RWPE2 (cell line): Measurements from ENCODE around the gene HNRNPUL2.
"Not testable (repeated sequence)": the region's sequence is repeated elsewhere in the genome, so short reads cannot be mapped to it uniquely, and the experiment has no call there.

Experiments used
- ATAC-seq: fragments of 200-7000 bp; cut with Tn5 transposase; 3 replicates; pipeline ENCODE4 v1.9.1; 2021; ENCODE audit warnings: low read depth
- DNase-seq: peaks from one replicate; pipeline ENCODE4 v3.0.0-alpha.2; 2020; ENCODE audit warnings: low spot score
- H3K27ac ChIP-seq: fragments of 450-650 bp; 2 replicates; pipeline ENCODE4 v1.5.1; 2017; ENCODE audit warnings: mild to moderate bottlenecking; ENCODE audit not compliant: poor library complexity, severe bottlenecking
- H3K27me3 ChIP-seq: fragments of 250-450 bp; sonication (Bioruptor Pico); 2 replicates; pipeline ENCODE4 v1.5.1; 2021; ENCODE audit warnings: mild to moderate bottlenecking, moderate library complexity; ENCODE audit not compliant: insufficient read depth, poor library complexity, severe bottlenecking
- H3K36me3 ChIP-seq: fragments of 250-450 bp; sonication (Bioruptor Pico); 2 replicates; pipeline ENCODE4 v1.5.1; 2020; ENCODE audit warnings: low read depth, mild to moderate bottlenecking, moderate library complexity
- H3K4me1 ChIP-seq: fragments of 250-450 bp; sonication (Bioruptor Pico); 2 replicates; pipeline ENCODE4 v1.5.1; 2021; ENCODE audit warnings: mild to moderate bottlenecking, moderate library complexity; ENCODE audit not compliant: insufficient read depth, poor library complexity, severe bottlenecking
- H3K4me3 ChIP-seq: fragments of 250-450 bp; sonication (Bioruptor Pico); 2 replicates; pipeline ENCODE4 v1.5.1; 2021; ENCODE audit warnings: mild to moderate bottlenecking, moderate library complexity; ENCODE audit not compliant: severe bottlenecking
- H3K9me3 ChIP-seq: fragments of 250-450 bp; sonication (Bioruptor Pico); 2 replicates; pipeline ENCODE4 v1.5.1; 2021; ENCODE audit warnings: mild to moderate bottlenecking, moderate library complexity; ENCODE audit not compliant: severe bottlenecking
- CTCF ChIP-seq: fragments of 450-650 bp; IDR thresholded peaks from one replicate; pipeline ENCODE4 v1.5.1; 2017; ENCODE audit warnings: mild to moderate bottlenecking, moderate library complexity; ENCODE audit not compliant: poor library complexity, severe bottlenecking

HNRNPUL2 gene

GRCh38 chr11:62707277-62707861 lies 19.9 kb downstream of the HNRNPUL2 start, which contains the start of the genes BSCL2 and GNG3:
BSCL2 (minus strand) TSS chr11:62707424; CDS start chr11:62707195, 229 bp downstream.
GNG3 (plus strand) TSS chr11:62707676; CDS start chr11:62708296, 620 bp downstream.
- H3K27me3 ChIP-seq: no peaks in the 10 kb centered on the region
- no peak for TF ChIP-seq CTCF
- H3K9me3 ChIP-seq: no peaks in the 10 kb centered on the region
- H3K27ac ChIP-seq: peak within 1 kb of the TSS; percentile 81
- DNase-seq: no peak
- H3K4me1 ChIP-seq: peaks cover 2% of the 10 kb centered on the region
- H3K4me3 ChIP-seq: peak within 1 kb of the TSS; percentile 63
- ATAC-seq: no peak
- H3K36me3 ChIP-seq: peaks cover 24% of the 10 kb centered on the region

GRCh38 chr11:62706850-62707247 lies 20.4 kb downstream of the HNRNPUL2 start:
- Histone ChIP-seq H3K4me3 (no peak overlapping the region), H3K36me3 (peaks cover 23% of the 10 kb centered on the region), H3K9me3 (no peaks in the 10 kb centered on the region), H3K4me1 (peaks cover 2% of the 10 kb centered on the region), H3K27ac (peak overlapping the region; percentile 44), H3K27me3 (no peaks in the 10 kb centered on the region)
- DNase-seq (no peak), ATAC-seq (no peak)
- TF ChIP-seq CTCF: no peak

- no peak for TF ChIP-seq CTCF
- Histone ChIP-seq H3K36me3 (peaks cover 20% of the 10 kb centered on the region), H3K4me3 (peak overlapping the region; percentile 63), H3K27ac (peak overlapping the region; percentile 44), H3K9me3 (no peaks in the 10 kb centered on the region), H3K27me3 (no peaks in the 10 kb centered on the region), H3K4me1 (peaks cover 2% of the 10 kb centered on the region)
- DNase-seq: peak; percentile 93
- ATAC-seq: peak; percentile 71
Measured at GRCh38 chr11:62705880-62706849, 21.1 kb downstream of the HNRNPUL2 start.

GRCh38 chr11:62705413-62705812 lies 21.8 kb downstream of the HNRNPUL2 start:
- Histone ChIP-seq H3K27ac (peak overlapping the region; percentile 44), H3K27me3 (no peaks in the 10 kb centered on the region), H3K9me3 (no peaks in the 10 kb centered on the region), H3K36me3 (peaks cover 16% of the 10 kb centered on the region), H3K4me1 (peaks cover 2% of the 10 kb centered on the region), H3K4me3 (peak overlapping the region; percentile 63)
- DNase-seq: no peak
- no peak for TF ChIP-seq CTCF
- ATAC-seq: no peak

- not testable (repeated sequence) for H3K4me1 ChIP-seq, DNase-seq, H3K27ac ChIP-seq, ATAC-seq, H3K9me3 ChIP-seq, H3K4me3 ChIP-seq, H3K27me3 ChIP-seq
- peaks cover 15% of the 10 kb centered on the region for H3K36me3 ChIP-seq
Measured at GRCh38 chr11:62703921-62704320, 23.3 kb downstream of the HNRNPUL2 start.
